Stimulated activated naive CD8-positive, alpha-beta T cell treated with anti-CD3 and anti-CD28 coated beads, Interleukin-15, amount 100 ng/mL, for 72 hours (primary cell): ENCODE measurements around the gene ZNF783.
A peak's percentile ranks its signal among the peaks of the same experiment; 100 is the strongest.

ENCODE experiments used
- ATAC-seq: fragments of 150-1000 bp; cut with Tn5 transposase; 2 replicates; pipeline ENCODE4 v1.10.0; 2021; ENCODE audit warnings: mild to moderate bottlenecking, moderate library complexity
- DNase-seq, 2 donors: peaks; one replicate each; pipeline ENCODE4 v3.0.0; 2021 to 2022
- H3K27ac Mint-ChIP-seq, 2 donors: one replicate each; pipeline ENCODE4 v1.8.0; 2022; ENCODE audit warnings: mild to moderate bottlenecking in 2 of 2, mixed read lengths in 2 of 2, moderate library complexity in 2 of 2
- H3K27me3 Mint-ChIP-seq: one replicate; pipeline ENCODE4 v1.8.0; 2022; ENCODE audit warnings: mixed read lengths
- H3K4me1 Mint-ChIP-seq: one replicate; pipeline ENCODE4 v1.8.0; 2022; ENCODE audit warnings: mild to moderate bottlenecking, mixed read lengths
- H3K4me3 Mint-ChIP-seq, 2 donors: one replicate each; pipeline ENCODE4 v1.8.0; 2022; ENCODE audit warnings: mild to moderate bottlenecking in 2 of 2, mixed read lengths in 2 of 2, moderate library complexity in 1 of 2
- H3K9me3 Mint-ChIP-seq, 2 donors: one replicate each; pipeline ENCODE4 v1.8.0; 2022; ENCODE audit warnings: mixed read lengths in 2 of 2

The ZNF783 gene

DNA sequence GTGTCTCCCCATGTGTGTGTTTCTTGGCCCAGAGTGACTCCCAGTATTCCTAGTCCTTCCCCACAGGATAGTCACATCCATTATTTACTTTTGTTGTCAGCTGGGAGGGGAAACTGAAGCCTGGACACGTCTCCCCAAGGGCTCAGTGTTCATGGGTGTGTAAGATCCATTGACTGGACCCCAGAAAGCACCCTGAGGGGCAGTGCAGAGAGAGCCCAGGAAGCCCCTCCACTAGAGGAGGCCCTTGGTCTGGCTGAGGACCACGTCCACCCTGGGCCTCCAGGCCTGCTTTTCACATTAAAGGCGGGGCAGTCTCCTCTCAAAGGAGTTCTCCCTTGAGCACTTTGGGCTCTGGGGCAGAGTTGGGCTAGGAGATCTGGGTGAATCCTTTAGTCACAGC lies 21.3 kb downstream of the ZNF783 start:
- Mint-ChIP-seq H3K27ac (no peak overlapping the region), H3K4me1 (peaks cover 49% of the 10 kb centered on the region), H3K4me3 (no peak overlapping the region), H3K9me3 (no peaks in the 10 kb centered on the region), H3K27me3 (no peaks in the 10 kb centered on the region)
- DNase-seq = no peak
- no peak for ATAC-seq

DNA sequence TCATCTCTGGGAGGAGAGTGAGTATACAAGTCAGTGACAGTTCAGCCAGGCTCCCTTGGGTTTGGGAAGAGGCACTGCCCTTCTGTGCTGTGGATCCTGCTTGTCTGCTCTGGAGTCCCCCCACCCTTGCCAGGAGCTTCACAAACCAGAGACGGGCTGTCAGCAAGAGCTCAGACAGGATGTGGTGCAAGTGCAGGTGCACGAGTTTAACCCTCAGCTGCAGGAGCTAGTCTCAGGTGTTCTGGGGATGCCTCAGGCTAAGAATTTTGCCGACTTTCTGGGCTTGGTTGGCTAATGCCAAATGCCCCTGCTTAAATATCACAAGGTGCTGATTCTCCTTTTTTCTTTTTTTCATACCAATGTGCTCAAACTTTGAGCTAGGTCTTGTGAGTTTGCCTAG lies 22.3 kb downstream of the ZNF783 start:
- Mint-ChIP-seq H3K9me3 (no peaks in the 10 kb centered on the region), H3K4me1 (peaks cover 49% of the 10 kb centered on the region), H3K4me3 (peak overlapping the region; percentile 94), H3K27ac (no peak overlapping the region), H3K27me3 (no peaks in the 10 kb centered on the region)
- peak; percentile 11 for ATAC-seq
- DNase-seq = peak in 1 of 2 donors; percentile 32

DNA sequence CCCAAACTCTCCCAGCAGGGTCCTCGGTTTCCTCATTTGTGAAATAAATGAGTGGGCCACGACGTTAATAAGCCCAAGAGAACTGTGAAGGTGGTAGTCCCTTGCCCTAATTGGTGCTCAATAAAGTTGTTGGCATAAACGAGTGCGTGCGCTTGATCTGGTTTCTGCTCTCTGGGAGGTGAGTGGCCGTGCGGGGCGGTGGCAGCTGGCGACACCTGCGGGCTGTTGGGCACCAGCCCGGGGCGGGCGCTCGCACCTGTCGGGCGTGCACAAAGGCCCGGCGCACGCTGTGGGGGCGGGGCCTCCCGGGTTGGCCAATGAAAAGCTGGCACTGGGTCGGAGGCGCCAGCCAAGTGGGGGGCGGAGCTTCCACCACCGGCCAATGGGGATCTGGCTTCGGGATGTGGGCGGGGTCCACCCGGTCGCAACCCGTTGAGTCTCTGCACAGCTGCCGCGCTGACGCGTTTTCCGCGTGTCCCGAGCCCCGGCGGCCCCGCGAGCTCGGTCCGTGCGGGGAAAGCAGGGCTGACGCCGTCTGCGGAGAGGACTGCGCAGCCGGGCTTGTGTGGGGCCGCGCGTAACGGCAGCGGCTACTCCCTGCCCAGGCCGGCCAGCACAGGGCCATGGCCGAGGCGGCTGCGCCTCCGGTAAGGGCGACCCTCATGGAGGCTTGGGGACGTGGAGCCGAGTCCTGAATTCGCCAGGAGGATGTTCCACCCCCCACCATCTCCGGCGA lies 23.0 kb downstream of the ZNF783 start:
- DNase-seq (peak; percentile 96 to 97), ATAC-seq (peak; percentile 93)
- Mint-ChIP-seq H3K27me3 (no peaks in the 10 kb centered on the region), H3K9me3 (no peaks in the 10 kb centered on the region), H3K4me1 (peaks cover 49% of the 10 kb centered on the region), H3K27ac (peak overlapping the region in 1 of 2 donors; percentile 94), H3K4me3 (peak overlapping the region; percentile 94)

DNA sequence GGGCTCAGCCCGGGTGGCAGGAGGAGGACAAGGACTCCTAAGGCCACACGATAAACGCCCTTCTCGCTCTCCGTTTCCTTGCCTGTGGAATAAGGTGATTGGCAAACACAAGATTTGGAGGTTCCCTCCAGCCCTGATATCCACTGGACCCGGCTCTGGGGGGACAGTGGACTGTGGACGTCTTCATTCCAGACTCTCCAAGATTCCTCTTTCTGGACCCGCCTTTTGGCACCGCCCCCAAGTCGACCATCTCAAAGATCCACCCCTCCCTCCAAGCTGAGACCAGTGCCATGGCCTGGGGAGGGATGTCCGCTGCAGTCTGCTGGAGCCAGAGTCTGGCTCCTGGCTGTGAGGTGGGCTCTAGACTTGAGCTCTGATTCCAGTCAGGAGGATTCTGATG lies 23.6 kb downstream of the ZNF783 start:
- Mint-ChIP-seq H3K27ac (peak overlapping the region in 1 of 2 donors; percentile 47), H3K4me1 (peaks cover 52% of the 10 kb centered on the region), H3K4me3 (peak overlapping the region; percentile 94), H3K9me3 (no peaks in the 10 kb centered on the region), H3K27me3 (no peaks in the 10 kb centered on the region)
- DNase-seq (no peak), ATAC-seq (no peak)

DNA sequence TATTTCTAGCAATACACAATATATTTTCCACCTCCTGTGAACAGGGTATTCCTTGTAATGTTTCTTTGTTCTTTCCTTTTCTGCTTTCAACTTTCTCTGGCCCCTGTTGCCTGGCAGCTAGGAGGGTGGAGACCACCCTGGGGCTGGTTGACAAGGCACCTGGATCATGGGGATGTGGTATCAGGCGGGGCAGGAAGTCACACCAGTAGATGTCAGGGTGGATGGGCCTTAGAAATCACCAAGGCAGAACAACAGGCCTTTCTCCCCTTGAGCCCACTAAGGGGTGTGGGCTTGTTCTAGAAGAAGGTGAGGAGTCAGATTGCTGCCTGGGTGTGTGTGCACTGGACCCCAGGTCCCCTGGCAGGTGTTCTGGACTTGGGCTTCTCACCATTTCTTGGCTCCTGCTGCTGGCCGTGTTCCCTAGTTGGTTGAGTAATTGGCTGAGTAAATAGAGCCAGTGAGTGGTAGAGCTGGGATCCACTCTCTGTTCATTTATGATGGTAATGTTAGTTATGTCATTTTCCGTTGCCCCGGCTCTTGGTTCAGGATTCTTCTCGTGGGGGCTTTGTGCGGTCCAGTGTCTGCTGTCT lies 24.9 kb downstream of the ZNF783 start:
- DNase-seq = no peak
- ATAC-seq = no peak

GRCh38 chr7:149287622-149288021 lies 25.6 kb downstream of the ZNF783 start:
- no peaks in the 10 kb centered on the region for H3K27me3 Mint-ChIP-seq
- DNase-seq (no peak), ATAC-seq (no peak)
- no peak overlapping the region for H3K27ac Mint-ChIP-seq
- H3K4me1 Mint-ChIP-seq = peaks cover 57% of the 10 kb centered on the region
- H3K4me3 Mint-ChIP-seq = no peak overlapping the region
- no peaks in the 10 kb centered on the region for H3K9me3 Mint-ChIP-seq

More for the DNA sequence above, 24.9 kb downstream of the ZNF783 start:
- H3K27me3 Mint-ChIP-seq = no peaks in the 10 kb centered on the region
- no peak overlapping the region for H3K4me3 Mint-ChIP-seq
- peaks cover 57% of the 10 kb centered on the region for H3K4me1 Mint-ChIP-seq
- no peaks in the 10 kb centered on the region for H3K9me3 Mint-ChIP-seq
- no peak overlapping the region for H3K27ac Mint-ChIP-seq

DNA sequence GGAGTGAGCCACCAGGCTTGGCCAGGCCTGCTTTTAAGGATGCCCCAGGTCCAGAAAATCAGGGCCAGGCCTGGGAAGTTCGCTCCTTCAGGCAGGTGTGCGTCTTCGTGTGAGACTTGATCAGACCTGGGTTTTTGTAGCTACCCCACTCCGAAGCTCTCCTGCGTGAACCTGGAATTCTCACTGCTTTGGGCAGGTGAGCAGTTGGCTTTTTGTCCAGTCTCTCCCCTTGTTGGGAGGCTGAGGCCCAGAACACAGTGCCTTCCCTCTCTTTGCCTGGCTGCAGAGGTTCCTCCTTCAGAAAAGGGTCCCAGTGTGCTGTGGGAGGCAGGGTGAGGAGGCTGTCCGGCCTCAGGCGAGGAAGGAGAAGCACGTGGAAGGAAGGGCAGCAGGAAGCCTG lies 27.3 kb downstream of the ZNF783 start:
- Mint-ChIP-seq H3K27ac (peak overlapping the region in 1 of 2 donors; percentile 68), H3K4me1 (peaks cover 43% of the 10 kb centered on the region), H3K9me3 (no peaks in the 10 kb centered on the region), H3K27me3 (no peaks in the 10 kb centered on the region), H3K4me3 (no peak overlapping the region)
- ATAC-seq (no peak), DNase-seq (no peak)

- H3K4me1 Mint-ChIP-seq = peaks cover 37% of the 10 kb centered on the region
- DNase-seq (no peak), ATAC-seq (no peak)
- H3K4me3 Mint-ChIP-seq = no peak overlapping the region
- H3K9me3 Mint-ChIP-seq = no peaks in the 10 kb centered on the region
- no peak overlapping the region for H3K27ac Mint-ChIP-seq
- H3K27me3 Mint-ChIP-seq = no peaks in the 10 kb centered on the region
Observed at GRCh38 chr7:149289856-149290255, 27.9 kb downstream of the ZNF783 start.

GRCh38 chr7:149291036-149291780 lies 29.2 kb downstream of the ZNF783 start:
- Mint-ChIP-seq H3K4me3 (no peak overlapping the region), H3K4me1 (peaks cover 24% of the 10 kb centered on the region), H3K27me3 (no peaks in the 10 kb centered on the region), H3K9me3 (no peaks in the 10 kb centered on the region), H3K27ac (peak overlapping the region; percentile 38 to 95)
- ATAC-seq (peak; percentile 57), DNase-seq (no peak)

- H3K4me1 Mint-ChIP-seq = peaks cover 19% of the 10 kb centered on the region
- no peaks in the 10 kb centered on the region for H3K27me3 Mint-ChIP-seq
- H3K9me3 Mint-ChIP-seq = no peaks in the 10 kb centered on the region
- H3K27ac Mint-ChIP-seq = peak overlapping the region in 1 of 2 donors; percentile 74
- ATAC-seq (no peak), DNase-seq (no peak)
- H3K4me3 Mint-ChIP-seq = no peak overlapping the region
Observed at GRCh38 chr7:149291781-149292461, 29.9 kb downstream of the ZNF783 start.

DNA sequence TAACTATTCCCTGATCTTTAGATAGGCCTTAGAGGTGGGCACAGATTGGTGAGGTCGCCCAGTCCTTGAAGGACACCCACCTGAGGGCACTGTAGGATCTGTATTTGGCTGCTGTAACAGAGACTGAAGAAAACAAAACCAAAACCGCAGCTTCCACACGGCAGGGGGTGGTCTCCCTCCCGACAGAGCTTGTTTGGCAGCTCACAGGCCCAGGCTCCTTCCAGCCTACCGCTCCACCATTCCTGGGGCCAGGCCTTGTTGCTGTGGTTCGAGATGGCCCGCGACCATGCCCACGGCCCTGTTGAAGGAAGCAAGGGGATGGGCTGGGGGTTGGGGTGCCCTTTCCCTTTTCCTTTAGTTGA lies 30.4 kb downstream of the ZNF783 start:
- ATAC-seq = no peak
- Mint-ChIP-seq H3K9me3 (no peaks in the 10 kb centered on the region), H3K4me1 (peaks cover 19% of the 10 kb centered on the region), H3K27me3 (no peaks in the 10 kb centered on the region), H3K27ac (peak overlapping the region in 1 of 2 donors; percentile 74), H3K4me3 (no peak overlapping the region)
- DNase-seq = no peak

- H3K4me3 Mint-ChIP-seq = no peak overlapping the region
- ATAC-seq (no peak), DNase-seq (no peak)
- peaks cover 16% of the 10 kb centered on the region for H3K4me1 Mint-ChIP-seq
- H3K27ac Mint-ChIP-seq = no peak overlapping the region
- peaks cover 0 to 4% of the 10 kb centered on the region in 2 donors for H3K9me3 Mint-ChIP-seq
- no peaks in the 10 kb centered on the region for H3K27me3 Mint-ChIP-seq
Observed at GRCh38 chr7:149293338-149293737, 31.3 kb downstream of the ZNF783 start.

- Mint-ChIP-seq H3K27ac (no peak overlapping the region), H3K27me3 (no peaks in the 10 kb centered on the region), H3K4me3 (no peak overlapping the region), H3K9me3 (peaks cover 0 to 11% of the 10 kb centered on the region in 2 donors), H3K4me1 (peaks cover 16% of the 10 kb centered on the region)
- DNase-seq (no peak), ATAC-seq (peak; percentile 6)
Observed at GRCh38 chr7:149293946-149294633, 32.1 kb downstream of the ZNF783 start.

DNA sequence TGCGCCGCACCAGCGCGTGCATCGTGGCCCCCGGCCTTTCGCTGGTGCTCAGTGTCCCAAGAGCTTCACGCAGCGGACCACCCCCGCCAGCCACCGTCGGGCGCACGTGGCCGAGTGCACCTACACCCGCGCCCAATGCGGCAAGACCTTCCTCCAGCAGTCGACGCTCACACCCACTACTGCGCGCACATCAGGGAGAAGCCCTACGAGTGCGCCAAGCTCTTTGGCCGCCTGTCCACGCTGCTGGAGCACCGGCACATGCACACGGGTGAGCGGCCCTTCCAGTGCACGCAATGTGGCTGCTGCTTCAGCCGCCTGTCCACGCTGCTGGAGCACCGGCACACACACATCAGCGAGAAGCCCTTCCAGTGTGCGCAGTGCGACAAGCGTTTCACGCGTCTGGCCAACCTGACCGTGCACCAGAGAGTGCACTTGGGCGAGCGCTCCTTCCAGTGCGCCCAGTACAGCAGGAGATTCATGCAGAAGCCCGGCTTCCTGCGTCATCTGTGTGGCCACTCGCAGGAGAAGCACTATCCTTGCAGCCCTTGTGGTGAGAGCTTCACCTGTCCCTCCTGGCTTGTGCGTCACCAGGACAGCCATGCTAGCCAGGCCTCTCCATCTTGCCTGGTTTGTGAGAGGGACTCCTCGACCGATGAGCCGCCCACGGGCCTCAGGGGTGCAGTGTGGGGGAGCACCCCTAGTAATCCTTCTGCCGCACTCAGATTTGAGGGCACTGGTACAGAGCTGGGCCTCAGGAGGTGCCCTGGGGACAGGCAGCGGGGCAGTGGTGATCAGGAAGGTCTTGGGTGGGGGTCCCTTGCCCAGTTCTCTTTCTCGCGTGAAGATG lies 32.9 kb downstream of the ZNF783 start:
- H3K4me3 Mint-ChIP-seq = no peak overlapping the region
- peaks cover 16% of the 10 kb centered on the region for H3K4me1 Mint-ChIP-seq
- peak overlapping the region in 1 of 2 donors; percentile 19 for H3K27ac Mint-ChIP-seq

More for the DNA sequence above, 32.9 kb downstream of the ZNF783 start:
- Mint-ChIP-seq H3K9me3 (peaks cover 0 to 12% of the 10 kb centered on the region in 2 donors), H3K27me3 (no peaks in the 10 kb centered on the region)
- DNase-seq (peak in 1 of 2 donors; percentile 9), ATAC-seq (no peak)
